Measurements from ENCODE around the gene VASH2.

GRCh38 chr1:212981571-212982328 is 31.4 kb downstream of the VASH2 start:
- no peak for TF ChIP-seq RARB (CRISPR knock-in tag; IDR thresholded peaks at IDR 0.05)
- no peak for TF ChIP-seq SNAI2 (CRISPR knock-in tag; IDR thresholded peaks at IDR 0.05)
- TF ChIP-seq CREB5 (CRISPR knock-in tag; IDR thresholded peaks at IDR 0.05; ENCODE audit: low read depth) = no peak
- TF ChIP-seq ISL1 (CRISPR knock-in tag; IDR thresholded peaks at IDR 0.05) = no peak
- no peak for TF ChIP-seq ZFP3 (CRISPR knock-in tag; IDR thresholded peaks at IDR 0.05)

All from SK-N-SH treated with all-trans-retinoic acid at 6 μM for 48 hours (cell line).